GM13976 (cell line): Measurements from ENCODE around the gene LSM10.
A peak's percentile ranks its signal among the peaks of the same experiment; 100 is the strongest.

Experiments
- DNase-seq: peaks from one replicate; pipeline ENCODE4 v3.0.0; 2012; ENCODE audit warnings: low spot score
- in situ Hi-C: fragments of 300-500 bp; cut with MboI; formaldehyde crosslinking; loops from one replicate; pipeline ENCODE4 v1.12.0; 2022; ENCODE audit warnings: low sequenced_read_pairs, mixed read lengths, inconsistent platforms; ENCODE audit not compliant: unreplicated experiment
- TF ChIP-seq, protein P1 (sequence below): IDR thresholded peaks from 2 replicates; pipeline ENCODE4 v1.5.1; 2012; ENCODE audit warnings: borderline replicate concordance, mild to moderate bottlenecking; ENCODE audit not compliant: insufficient read depth; ENCODE audit errors: extremely low read depth, missing control alignments, control extremely low read depth

Gene LSM10

DNA sequence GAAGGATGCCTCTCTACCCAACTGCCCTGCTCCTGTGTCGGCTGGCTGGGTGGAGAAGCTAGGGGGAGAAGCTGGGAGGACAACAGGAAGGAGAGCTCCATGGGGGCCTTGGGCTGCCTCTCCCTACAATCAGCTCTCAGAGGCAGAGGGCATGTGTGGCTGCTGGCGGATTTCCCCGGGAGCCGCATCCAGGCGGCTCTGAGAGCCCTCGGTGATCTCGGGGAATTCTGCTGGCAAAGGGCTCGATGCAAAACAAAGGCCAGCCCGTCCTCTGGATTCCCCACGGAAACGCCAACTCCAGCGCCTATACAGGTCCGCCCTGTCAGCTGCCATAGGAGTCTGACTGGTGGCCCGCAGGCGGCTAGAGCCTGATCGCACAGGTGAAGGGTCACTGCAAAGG lies 47.9 kb downstream of the LSM10 start:
- no peak for DNase-seq
- in situ Hi-C loops: no loop called here
- TF ChIP-seq, protein P1, sequence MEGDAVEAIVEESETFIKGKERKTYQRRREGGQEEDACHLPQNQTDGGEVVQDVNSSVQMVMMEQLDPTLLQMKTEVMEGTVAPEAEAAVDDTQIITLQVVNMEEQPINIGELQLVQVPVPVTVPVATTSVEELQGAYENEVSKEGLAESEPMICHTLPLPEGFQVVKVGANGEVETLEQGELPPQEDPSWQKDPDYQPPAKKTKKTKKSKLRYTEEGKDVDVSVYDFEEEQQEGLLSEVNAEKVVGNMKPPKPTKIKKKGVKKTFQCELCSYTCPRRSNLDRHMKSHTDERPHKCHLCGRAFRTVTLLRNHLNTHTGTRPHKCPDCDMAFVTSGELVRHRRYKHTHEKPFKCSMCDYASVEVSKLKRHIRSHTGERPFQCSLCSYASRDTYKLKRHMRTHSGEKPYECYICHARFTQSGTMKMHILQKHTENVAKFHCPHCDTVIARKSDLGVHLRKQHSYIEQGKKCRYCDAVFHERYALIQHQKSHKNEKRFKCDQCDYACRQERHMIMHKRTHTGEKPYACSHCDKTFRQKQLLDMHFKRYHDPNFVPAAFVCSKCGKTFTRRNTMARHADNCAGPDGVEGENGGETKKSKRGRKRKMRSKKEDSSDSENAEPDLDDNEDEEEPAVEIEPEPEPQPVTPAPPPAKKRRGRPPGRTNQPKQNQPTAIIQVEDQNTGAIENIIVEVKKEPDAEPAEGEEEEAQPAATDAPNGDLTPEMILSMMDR: no peak

DNA sequence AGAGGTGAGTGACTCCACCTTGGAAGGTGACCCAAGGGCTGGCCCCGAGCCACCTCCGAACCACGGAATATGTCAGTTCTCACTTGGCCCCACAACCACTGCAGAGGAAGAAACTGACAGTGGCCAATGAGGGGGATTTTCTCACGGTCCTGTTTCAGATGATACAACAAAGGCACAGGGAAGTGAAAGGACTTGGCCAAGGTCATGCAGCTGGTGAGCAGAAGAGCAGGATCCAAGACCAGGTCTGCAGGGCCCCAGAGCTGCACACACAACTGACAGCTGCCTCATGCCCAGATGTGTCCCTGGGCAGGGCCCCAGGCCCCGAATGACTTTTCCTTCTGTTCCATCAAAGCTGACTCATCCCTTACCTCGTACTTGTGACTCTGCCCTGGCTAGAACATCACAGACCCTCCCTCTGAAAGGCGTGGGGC lies 48.5 kb downstream of the LSM10 start:
- TF ChIP-seq, protein P1: no peak
- in situ Hi-C loops: no loop called here
- peak; percentile 84 for DNase-seq

DNA sequence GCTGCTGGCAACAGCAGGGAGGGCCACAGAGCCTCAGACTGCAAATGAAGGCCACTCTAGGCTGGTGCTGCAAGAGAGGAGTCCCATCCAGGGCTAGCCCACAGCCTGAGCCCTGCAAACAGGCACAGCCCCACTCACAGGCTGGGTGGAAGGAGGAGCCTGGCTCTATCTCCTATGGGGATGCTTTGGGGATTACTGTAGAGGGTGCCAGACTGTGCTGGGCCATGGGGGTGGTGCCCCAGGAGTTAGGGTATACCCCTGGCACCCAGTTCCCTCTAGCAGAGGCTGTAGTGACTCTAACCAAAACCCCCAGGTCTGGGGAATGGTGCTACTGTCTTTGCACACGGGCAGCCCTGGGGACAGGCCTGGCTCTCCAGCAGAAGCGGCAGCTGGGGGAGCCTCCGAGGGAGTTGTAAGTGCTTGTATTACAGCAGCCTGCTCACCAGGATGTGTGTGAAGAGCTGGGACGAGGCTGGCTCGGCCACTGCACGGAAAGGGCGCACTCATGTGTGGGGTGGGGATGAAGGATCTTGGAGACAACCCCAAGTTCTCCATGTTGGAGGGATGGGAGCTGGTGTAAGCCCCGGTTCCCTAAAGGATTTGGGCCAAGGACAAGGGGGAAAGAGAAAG lies 50.9 kb downstream of the LSM10 start:
- in situ Hi-C loops: no loop called here
- TF ChIP-seq, protein P1: no peak
- DNase-seq: no peak

DNA sequence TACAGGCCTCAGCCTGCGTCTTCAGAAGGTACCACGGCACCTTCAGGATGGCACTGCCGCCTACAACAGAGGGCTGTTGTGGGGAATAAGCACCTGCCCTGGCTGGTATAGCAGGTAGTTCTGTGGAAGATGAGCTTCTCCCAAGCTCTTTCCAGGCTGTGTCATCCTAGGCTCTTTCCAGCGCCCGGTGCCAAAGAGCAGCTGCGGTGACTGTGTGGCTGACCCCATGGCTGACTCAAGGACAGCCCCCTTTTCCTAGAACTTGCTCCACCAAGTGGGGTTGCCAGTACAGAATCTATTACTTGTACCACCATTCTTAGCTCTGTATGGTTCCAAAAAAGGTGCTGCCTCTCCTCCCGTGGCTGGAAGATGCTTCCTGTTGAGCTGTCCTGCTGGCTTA lies 52.4 kb downstream of the LSM10 start:
- no peak for DNase-seq
- TF ChIP-seq, protein P1: no peak
- in situ Hi-C loops: no loop called here

DNA sequence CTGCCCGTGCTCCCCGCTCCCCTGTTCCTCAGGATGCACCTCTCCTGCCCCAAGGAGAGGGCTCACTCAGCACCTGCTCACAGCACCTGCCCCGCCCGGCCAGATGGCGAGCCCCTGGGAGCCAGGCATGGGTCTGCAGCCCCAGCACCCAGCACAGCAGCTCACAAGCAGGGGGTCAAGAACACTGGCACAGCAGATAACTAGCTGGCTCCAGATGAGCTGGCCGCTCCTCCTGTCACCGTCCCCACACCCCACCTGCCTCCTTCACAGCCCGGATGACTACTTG lies 53.4 kb downstream of the LSM10 start:
- TF ChIP-seq, protein P1: no peak
- no peak for DNase-seq
- in situ Hi-C loops: no loop called here

DNA sequence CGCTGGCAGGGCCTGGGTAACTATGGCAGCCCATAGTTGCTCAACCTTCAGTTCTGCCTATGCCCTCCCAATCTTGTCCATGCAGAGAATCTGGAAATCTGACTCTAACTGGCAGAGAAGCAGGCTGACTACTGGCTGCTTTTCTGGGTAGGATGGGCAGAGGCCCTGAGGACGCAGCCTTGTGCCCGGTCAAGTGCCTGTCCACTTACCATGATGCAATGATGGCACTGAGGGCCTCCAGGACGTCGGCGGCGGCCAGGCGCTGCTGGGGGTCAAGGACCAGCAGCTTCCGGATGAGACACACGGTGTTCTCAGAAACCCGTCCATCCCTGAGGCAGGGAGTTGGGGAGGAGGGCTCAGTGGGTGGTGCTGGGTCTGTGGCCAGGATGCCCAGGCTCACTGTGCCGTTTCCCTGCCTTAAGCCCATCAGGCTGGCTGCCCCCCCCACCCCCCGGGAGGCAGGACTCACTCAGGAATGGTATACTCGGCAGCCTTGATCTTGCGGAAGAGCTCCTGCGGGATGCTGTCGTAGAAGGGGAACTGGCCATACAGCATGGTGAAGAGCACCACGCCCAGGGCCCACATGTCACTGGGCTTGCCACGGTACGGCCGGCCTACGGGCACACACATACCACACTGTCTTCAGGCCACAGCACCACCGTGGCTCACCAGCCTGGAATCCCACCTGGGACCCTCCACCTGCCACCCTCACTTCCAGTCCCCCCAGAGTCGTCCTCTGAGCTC lies 53.9 kb downstream of the LSM10 start:
- DNase-seq: no peak
- TF ChIP-seq, protein P1: no peak
- in situ Hi-C loops: no loop called here
